ENCODE results near the gene TM9SF1.
A peak's percentile ranks its signal among the peaks of the same experiment; 100 is the strongest.
"Not testable (repeated sequence)": the region's sequence is repeated elsewhere in the genome, so short reads cannot be mapped to it uniquely, and the experiment has no call there.

TM9SF1 gene

DNA sequence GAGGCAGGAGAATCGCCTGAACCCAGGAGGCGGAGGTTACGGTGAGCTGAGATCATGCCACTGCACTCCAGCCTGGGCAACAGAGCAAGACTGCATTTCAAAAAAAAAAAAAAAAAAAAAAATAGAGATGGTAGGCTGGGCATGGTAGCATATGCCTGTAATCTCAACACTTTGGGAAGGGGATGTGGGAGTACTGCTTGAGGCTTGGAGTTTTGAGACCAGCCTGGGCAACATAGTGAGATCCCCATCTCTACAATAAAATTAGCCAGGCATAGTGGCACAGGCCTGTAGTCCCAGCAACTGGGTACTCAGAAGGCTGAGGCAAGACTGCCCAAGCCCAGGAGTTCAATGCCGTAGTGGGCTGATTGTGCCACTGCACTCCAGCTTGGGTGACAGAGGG, 27.7 kb upstream of the TM9SF1 start:
- not testable (repeated sequence) for DNase-seq

DNA sequence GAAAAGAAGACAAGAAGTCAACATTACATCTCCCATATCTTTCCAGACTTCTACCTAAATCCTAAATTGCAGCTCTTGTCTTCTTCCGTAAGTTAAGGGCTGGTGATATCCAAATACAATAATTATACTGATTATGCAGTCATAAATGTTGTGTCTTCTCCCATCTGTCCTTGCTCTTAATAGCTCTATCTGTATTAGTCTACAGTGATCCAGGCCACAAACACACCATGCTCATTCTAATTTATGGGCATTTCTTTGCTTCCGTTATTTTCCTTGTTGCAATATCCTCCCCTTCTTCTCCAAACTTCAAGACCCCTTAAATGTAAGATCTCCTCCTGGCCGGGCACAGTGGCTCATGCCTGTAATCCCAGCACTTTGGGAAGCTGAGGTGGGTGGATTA, 24.3 kb upstream of the TM9SF1 start:
- DNase-seq: no peak

DNA sequence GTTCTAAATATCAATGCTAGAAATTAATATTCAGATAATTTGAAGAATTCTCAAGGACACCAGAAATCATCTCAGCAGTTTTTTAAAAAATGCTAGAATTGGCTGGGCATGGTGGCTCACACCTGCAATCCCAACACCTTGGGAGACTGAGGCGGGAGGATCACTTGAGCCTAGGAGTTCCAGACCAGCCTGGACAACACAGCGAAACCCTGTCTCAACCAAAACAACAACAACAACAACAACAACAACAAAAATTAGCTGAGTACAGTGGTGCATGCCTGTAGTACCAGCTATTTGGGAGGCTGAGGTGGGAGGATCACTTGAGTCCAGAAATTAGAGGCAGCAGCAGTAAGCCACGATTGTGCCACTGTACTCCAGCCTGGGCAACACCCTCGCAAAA, 23.8 kb upstream of the TM9SF1 start:
- no peak for DNase-seq

DNA sequence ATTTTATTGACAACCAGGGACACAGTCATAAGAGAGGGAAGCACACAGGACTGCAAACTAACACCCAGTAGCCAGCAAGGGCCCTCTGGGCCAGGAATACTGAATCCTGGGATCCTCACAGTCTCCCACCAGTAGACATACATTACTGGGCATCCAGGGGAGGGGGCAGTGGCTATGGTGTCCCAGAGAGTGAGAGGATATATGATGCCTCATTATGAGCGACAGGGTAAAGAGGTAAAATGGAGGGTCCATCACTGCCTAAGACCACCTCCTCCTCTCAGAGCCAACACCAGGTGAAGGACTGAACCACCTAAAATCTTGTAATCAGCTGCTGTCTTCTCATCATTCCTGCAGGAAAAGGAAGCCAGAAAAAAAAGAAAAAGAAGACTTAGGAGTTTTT, 21.6 kb upstream of the TM9SF1 start:
- not testable (repeated sequence) for DNase-seq

DNA sequence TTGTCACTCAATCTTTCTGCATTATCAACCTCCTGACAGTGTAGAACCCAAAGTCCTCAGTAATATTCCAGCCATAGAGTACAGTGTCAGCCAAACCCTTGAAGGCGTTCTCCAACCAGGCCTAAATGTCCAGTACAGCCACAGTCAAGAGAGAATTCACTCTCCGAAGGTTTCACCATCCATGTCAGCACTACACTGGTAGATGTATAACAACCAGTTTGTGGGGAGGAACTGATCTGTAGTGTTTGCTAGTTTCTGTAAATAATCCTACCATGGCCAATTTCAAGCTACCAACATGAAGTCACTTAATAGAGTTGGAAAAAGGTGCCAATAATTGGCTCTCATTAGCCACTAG, 21.1 kb upstream of the TM9SF1 start:
- no peak for DNase-seq

DNA sequence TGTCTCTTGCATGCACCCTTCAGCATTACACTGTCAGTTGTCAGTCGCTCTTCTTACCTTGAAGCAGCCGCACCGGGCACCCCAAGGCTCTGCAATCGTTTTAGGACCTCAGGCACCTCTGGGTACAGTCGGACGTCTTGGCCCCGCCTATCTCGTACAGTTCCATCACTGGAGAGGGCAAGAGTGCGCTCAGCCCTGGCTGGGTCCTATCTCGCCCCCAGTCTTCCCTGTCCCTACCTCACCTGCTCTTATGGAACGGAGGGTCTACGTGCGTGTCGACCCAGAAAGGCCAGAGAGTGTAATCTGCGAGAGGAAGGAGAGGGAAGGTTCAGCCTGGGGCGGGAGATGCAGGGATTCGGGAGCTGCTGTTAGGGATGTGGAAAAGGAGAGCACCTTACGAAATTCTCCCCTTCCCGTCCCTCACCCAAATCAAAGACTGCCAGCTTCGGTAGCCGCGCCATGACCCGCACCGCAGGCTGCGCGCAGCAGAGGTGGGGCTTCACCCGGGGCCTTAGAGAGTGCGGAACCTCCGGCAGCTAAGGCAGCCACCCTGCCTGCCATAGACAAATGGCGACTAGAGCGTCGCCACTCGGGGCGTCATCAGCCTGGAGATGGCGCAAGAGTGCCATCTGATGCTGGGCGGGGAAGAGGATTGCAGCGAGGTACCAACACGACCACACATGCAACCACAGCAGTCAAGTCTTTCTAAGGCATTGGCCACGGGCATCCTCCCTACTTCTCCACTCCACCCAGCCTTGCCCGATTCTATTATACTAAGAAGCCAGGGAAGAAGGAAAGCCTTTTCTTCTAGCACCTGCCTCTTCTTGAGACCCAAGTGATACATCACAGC, 20.5 kb upstream of the TM9SF1 start, which contains the start of gene MDP1:
Gene MDP1 (minus strand): TSS at position 572 of the 850 bp plus-strand sequence. CDS start 111 bp downstream, at position 461.
- DNase-seq: peak; percentile 52 to 82 (median 66)

DNA sequence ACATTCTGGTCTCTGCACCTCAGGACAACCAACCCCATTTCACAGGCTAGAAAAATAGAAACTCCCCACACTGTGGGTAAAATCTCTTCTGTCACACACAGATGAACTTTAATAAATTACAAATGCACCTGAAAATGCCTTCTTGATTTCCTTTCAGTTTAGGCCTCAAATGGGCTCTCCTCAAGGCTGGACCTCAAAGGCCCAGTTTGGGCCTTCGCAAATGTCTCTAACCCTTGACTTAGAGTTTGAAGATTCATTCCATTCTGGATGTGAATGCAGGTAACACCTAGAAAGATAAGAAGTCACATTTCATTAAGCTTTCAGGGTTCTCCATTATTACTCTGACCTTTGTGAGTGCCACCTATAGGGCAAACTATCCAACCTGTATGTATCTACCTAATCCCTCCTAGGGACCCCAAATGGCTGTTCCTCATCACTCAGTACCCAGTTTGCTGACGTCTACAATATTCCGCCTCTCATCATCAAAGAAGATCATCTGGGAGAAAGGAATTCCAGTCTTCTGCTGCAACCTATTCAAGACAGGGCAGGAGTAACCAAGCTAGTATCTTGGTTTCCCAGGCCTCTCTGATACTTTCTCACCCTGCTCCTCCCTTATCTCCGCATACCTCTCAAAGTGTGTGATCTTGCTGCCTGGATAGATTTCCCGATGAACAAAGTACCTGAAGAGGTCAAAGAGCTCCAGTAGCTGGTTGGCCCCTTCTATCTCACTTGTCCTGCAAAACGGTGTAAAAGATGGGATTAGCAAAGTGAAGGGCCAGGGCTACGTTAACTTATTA, 18.8 kb upstream of the TM9SF1 start:
- no peak for DNase-seq

DNA sequence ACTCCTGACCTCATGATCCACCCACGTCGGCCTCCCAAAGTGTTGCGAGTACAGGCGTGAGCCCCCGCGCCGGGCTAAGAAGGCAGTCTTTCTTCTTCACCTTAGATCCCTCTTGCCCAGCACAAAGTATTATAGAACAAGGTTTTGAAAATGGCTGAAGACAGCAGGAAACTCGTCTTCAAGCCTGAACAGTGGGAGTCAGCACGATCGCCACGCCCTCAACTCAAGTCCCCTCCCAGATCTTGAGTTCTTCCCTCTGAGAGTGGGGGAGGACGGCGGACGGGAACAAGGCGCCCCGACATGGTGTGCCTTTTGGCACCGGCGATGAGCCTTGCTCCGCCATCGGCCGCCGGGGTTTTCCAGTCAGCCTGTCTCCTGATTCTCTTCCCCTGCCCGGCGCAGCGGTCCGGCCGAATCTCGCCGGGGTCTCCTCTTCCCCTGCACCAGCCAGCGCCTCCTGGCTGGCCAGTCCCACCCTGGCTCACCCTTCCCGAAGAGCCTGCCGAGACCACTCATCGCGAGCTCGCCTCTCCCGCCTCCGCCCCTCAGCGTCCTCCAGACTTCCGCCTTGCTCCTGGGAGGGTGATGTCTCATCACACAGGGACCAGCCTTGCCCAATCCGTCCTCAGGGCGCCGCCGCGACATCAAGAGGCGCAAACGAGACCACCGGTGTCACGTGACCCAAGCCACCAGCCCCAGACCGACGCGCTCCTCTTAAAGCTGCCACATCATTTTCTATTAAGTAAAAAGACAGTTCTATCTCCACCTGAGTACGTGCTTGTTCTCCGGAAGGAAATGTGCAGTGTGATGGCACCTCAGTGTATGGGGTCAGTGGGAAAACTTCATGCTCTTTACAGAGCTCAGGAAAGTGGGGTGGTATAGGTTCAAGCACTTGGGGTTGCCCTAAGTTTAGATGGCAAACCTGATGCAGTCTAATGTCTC, 18.0 kb upstream of the TM9SF1 start, which contains the start of gene CHMP4A:
Gene CHMP4A (minus strand): TSS at position 565 of the 942 bp plus-strand sequence. CDS start 49 bp downstream, at position 516.
- peak; percentile 83 to 92 (median 90) for DNase-seq

DNA sequence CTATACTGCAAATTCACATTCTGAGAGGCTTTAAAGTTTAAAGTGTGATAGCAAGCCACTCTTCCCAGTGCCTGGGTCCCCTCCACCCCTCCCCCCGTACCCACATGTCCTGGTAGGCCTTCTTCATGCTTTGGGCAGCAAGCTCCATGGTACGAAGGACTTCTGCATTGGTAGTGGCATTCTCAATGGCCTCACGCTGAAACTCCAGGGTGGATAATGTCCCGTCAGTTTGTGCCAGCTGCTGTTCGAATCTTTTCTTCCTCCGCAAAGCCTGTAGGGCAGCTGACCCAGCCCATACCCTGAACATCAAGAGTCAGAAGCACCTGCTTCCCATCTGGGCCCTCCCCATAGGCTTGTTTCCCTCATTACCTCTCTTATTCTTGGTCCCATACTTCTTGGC, 16.1 kb upstream of the TM9SF1 start:
- DNase-seq: no peak

DNA sequence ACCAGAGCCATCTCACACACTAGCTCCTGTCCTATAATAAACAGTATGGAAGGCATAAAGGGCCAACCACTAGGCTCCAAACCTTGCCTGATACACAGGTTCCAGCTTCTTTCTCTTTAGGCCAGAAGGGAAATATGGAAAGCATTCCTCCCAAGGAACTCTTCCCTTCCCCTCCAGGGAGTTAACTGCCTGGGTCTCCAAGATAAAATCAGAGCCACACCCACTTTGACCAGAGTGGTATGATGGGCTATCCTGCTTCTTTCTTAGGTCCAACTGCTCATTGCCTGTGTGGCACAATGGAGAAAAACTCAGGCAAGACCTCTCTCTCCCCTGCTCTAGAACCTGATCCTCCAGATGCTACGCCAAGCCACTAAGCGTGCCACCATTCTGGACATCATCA, 12.4 kb upstream of the TM9SF1 start:
- no peak for DNase-seq

DNA sequence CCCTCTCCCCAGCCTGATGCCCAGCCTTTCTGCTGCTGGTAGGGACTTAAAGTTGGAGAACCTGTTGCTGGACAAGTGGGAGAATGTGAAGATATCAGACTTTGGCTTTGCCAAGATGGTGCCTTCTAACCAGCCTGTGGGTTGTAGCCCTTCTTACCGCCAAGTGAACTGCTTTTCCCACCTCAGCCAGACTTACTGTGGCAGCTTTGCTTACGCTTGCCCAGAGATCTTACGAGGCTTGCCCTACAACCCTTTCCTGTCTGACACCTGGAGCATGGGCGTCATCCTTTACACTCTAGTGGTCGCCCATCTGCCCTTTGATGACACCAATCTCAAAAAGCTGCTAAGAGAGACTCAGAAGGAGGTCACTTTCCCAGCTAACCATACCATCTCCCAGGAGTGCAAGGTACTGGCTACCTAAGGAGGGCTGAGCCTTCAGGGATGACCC, 11.9 kb upstream of the TM9SF1 start:
- DNase-seq: no peak

DNA sequence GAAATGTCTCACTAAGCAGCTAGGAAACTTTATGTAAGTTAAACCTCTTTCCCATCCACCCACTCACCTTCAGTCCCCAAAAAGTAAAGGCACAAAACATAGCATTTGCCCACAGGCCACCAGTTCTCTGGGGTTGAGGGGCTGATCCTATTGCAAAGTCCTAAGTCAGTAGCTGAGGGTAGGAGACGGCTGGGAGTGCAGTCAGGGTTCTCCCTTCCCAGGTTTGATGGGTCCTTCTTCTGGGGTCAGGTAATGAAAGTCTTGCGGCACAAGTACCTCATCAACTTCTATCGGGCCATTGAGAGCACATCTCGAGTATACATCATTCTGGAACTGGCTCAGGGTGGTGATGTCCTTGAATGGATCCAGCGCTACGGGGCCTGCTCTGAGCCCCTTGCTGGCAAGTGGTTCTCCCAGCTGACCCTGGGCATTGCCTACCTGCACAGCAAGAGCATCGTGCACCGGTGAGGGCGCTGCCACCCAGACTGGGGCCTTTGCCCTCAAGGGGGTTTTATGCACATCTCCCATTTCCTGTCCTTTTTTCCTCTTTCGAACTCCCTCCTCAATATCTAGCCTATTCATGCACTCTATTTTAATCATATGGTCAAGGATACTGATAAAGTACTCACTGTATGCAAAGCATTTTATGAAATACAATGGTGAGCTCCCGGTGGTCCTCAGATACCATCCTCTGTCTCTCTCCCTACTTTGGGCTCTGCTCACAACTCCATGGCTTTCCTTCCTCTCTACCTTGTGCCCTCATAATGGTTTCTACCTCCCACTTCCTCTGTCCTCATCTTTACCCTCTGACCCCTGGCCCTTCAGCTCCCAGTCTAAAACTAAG, 11.2 kb upstream of the TM9SF1 start:
- no peak for DNase-seq

DNA sequence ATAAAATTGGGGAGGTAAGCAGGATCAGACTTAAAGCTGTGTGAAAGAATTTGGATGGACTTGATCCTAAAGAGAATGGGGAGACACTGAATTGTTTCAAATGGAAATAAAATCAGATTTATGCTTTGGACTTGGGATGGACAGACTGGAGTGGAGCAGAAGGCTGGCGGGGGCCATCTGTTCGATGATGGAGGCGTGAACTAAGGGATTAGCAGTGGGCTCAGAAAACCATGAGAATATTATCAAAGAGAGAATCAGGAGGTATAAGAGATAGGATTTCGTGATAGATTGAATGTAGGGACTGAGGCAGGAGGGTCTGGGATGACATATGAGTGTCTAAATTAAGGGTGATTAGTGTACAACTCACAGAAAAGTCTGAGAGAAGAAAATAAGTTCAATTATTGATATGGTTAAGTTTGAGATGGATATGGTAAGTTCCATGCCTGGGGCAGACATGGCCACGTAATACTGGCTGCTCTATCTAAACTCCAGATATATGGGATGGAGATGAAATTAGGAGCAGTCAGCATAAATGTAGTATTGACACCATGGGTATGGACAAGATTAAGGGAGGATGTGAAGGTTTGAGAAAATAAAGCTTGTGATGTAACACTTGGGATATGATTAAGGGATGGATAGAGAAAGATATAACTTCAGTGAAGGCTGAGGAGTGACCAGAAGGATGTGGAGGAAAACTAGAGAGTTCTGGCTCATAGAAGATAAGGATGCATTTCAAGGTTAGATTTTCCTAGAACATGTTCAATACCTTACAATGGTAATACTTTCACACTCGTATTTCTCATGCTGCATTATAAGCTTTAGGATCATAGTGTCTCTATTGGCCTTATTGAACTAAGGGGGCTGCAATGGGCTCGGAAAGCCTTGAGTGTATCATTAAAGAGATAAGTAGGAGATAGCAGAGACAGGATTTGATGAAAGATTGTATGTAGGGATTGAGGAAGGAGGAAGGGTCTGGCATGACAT, 9.2 kb upstream of the TM9SF1 start:
- no peak for DNase-seq

DNA sequence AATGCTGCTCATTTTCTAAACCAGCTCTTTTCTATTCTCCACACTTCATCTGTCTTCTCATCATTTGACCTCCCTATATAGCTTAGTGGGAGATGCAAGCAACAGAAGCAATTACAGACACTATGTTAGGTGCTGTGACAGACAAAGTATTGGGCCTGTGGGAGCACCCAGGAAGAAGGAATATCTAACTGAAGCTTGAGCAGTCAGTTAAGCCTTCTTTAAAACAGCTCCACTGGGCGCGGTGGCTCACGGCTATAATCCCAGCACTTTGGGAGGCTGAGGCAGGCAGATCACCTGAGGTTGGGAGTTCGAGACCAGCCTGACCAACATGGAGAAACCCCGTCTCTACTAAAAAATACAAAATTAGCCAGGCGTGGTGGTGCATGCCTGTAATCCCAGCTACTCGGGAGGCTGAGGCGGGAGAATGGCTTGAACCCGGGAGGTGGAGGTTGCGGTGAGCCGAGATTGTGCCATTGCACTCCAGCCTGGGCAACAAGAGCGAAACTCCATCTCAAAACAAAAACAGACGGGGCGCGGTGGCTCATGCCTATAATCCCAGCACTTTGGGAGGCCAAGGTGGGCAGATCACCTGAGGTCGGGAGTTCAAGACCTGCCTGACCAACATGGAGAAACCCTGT, 8.1 kb upstream of the TM9SF1 start:
- not testable (repeated sequence) for DNase-seq

DNA sequence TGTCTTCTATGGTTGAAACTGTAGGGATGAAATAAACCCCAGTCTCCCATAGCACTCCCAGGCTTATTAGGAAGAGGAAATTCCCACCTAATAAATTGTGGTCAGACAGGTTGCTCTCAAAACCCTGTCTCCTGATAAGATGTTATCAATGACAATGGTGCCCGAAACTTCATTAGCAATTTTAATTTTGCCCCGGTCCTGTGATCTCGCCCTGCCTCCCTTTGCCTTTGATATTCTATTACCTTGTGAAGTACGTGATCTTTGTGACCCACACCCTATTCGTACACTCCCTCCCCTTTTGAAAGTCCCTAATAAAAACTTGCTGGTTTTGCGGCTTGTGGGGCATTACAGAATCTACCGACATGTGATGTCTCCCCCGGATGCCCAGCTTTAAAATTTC, 7.3 kb upstream of the TM9SF1 start:
- not testable (repeated sequence) for DNase-seq

DNA sequence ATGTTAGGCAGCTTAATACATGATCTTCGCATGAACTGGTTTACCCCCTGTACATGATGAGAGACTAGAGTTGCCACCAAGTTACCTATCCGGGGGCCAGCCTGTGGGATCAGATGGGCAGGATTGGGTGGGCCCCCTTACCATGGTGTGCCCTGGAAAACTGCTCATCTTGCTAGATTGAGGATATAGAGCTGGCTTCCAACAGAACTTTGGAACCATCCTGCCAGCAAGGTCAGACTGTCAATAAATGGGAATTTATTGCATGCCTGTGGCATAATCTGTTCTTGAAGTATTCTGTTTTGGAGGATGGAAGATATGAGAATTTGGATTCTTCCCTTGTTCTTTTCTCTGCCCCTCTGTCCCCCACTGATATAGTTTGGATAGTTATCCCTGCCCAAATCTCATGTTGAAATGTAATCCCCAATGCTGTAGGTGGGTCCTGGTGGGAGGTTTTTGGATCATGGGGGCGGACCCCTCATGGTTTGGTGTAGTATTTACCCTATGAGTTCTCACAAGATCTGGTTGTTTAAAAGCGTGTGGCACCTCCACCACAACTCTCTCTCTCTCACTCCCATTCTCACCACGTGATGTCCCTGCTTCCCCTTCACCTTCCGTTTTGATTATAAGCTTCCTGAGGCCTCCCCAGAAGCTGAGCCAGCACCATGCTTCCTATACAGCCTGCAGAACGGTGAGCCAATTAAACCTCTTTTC, 3.7 kb upstream of the TM9SF1 start:
- no peak for DNase-seq

DNA sequence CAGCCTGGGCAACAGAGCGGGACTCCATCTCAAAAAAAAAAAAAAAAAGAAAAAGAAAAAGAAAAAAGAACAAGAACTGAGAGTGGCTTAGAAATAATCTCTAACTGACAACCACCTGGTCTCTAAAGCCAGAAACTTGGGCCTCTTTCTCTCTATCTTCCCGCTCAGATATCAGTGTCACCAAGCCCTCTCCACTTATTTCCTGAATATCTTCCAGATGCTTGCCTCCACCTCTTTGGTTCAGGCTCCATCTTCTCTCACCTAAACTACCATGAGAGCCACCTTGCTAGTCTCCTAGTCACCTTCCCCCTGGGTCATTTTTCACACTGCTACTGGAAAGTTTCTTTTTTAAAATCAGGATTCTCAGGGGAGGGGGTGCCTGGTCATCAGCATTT, 1.8 kb upstream of the TM9SF1 start:
- no peak for DNase-seq

DNA sequence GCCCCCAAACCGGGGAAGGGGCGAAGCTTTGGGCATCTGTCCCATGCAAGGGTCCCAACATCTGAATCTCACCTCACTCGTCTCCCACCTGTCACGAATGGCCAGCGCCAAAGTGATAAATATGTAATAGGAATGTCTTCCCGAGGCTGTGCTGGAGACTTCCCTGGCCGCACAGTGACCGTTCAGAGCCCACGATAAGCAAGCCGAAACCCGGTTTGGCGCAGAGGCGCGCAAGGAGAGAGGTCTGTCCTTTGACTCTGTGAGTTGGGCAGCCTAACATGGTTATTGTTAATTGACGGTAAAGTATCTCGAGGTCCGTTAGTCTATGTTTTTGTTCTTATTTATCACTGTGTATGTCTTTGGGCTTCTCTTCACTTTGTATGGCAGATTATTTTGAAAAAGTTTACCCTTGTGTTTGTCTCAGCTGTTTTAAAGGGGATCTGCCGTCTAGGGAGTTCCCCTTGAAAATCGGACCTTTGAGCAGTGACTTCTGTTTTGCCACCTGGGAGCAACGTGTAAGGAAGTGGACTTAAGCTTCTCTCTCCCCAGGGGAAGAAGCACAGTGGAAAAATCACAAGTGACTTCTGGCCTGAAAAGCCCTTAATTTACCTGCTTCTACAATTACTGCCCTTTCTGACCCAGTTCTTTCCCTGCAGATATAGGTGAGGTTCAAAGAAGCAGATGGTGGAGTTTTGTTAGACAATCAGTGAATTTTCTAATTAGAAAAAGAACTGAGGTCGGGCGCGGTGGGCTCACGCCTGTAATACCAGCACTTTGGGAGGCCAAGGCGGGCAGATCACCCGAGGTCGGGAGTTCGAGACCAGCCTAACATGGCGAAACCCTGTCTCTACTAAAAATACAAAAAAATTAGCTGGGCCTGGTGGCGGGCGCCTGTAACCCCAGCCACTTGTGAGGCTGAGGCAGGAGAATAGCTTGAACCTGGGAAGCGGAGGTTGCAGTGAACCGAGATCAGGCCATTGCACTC, 1.1 kb upstream of the TM9SF1 start:
- no peak for DNase-seq

All from activated naive CD4-positive, alpha-beta T cell (primary cell).